Measurements from ENCODE around the gene GRK3.
"Not testable (repeated sequence)": the region's sequence is repeated elsewhere in the genome, so short reads cannot be mapped to it uniquely, and the experiment has no call there.

The GRK3 gene

DNA sequence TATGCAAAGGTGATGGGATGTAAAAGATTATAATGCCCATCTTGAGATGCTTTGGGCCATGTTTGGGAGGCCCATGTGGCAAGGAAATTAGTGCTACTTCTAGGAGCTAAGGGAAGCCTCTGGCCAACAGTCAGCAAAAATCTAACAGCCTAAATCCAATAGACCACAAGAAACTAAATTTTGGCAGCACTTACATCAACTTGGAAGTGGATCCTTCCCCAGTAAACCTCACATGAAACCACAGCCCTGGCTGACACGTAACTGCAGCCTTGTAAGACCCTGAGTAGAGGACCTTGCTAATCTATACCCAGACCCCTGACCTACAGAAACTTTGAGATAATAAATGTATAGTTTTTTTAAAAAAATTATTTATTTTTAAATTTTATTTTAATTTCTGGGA, 13.1 kb upstream of the GRK3 start:
- Histone ChIP-seq H3K4me1 (ENCODE audit: control insufficient read depth in 1 of 2, insufficient read depth in 2 of 2, low read length in 2 of 2) (no peaks in the 10 kb centered on the region), H3K9ac (ENCODE audit: low read depth in 1 of 2, low read length in 2 of 2) (no peak overlapping the region), H3K27me3 (ENCODE audit: control insufficient read depth in 1 of 2, insufficient read depth in 2 of 2, low read length in 2 of 2) (no peaks in the 10 kb centered on the region), H3K4me3 (ENCODE audit: low read depth in 1 of 2, low read length in 2 of 2) (no peak overlapping the region), H3K36me3 (ENCODE audit: control insufficient read depth in 1 of 2, insufficient read depth in 2 of 2, low read length in 2 of 2) (no peaks in the 10 kb centered on the region), H3K9me3 (ENCODE audit: control insufficient read depth in 1 of 2, low read length in 2 of 2) (peaks cover 0 to 4% of the 10 kb centered on the region in 2 donors), H3K27ac (ENCODE audit: low read depth, low read length) (no peak overlapping the region)

GRCh38 chr22:25552405-25552804, 12.1 kb upstream of the GRK3 start:
- H3K9me3 ChIP-seq (ENCODE audit: control insufficient read depth in 1 of 2, low read length in 2 of 2); H3K4me1 ChIP-seq (ENCODE audit: control insufficient read depth in 1 of 2, insufficient read depth in 2 of 2, low read length in 2 of 2); H3K27me3 ChIP-seq (ENCODE audit: control insufficient read depth in 1 of 2, insufficient read depth in 2 of 2, low read length in 2 of 2); H3K36me3 ChIP-seq (ENCODE audit: control insufficient read depth in 1 of 2, insufficient read depth in 2 of 2, low read length in 2 of 2); H3K9ac ChIP-seq (ENCODE audit: low read depth in 1 of 2, low read length in 2 of 2); H3K27ac ChIP-seq (ENCODE audit: low read depth, low read length); H3K4me3 ChIP-seq (ENCODE audit: low read depth in 1 of 2, low read length in 2 of 2): not testable (repeated sequence)

- Histone ChIP-seq H3K4me1 (ENCODE audit: control insufficient read depth in 1 of 2, insufficient read depth in 2 of 2, low read length in 2 of 2) (no peaks in the 10 kb centered on the region), H3K27ac (ENCODE audit: low read depth, low read length) (no peak overlapping the region), H3K9ac (ENCODE audit: low read depth in 1 of 2, low read length in 2 of 2) (no peak overlapping the region), H3K27me3 (ENCODE audit: control insufficient read depth in 1 of 2, insufficient read depth in 2 of 2, low read length in 2 of 2) (no peaks in the 10 kb centered on the region), H3K9me3 (ENCODE audit: control insufficient read depth in 1 of 2, low read length in 2 of 2) (peaks cover 0 to 4% of the 10 kb centered on the region in 2 donors), H3K36me3 (ENCODE audit: control insufficient read depth in 1 of 2, insufficient read depth in 2 of 2, low read length in 2 of 2) (no peaks in the 10 kb centered on the region), H3K4me3 (ENCODE audit: low read depth in 1 of 2, low read length in 2 of 2) (no peak overlapping the region)
These were observed 11.3 kb upstream of the GRK3 start for GRCh38 chr22:25553131-25553530.

GRCh38 chr22:25554238-25554671, 10.2 kb upstream of the GRK3 start:
- no peaks in the 10 kb centered on the region for H3K4me1 ChIP-seq (ENCODE audit: control insufficient read depth in 1 of 2, insufficient read depth in 2 of 2, low read length in 2 of 2)
- H3K9me3 ChIP-seq (ENCODE audit: control insufficient read depth in 1 of 2, low read length in 2 of 2), result peaks cover 0 to 4% of the 10 kb centered on the region in 2 donors
- no peaks in the 10 kb centered on the region for H3K27me3 ChIP-seq (ENCODE audit: control insufficient read depth in 1 of 2, insufficient read depth in 2 of 2, low read length in 2 of 2)
- H3K9ac ChIP-seq (ENCODE audit: low read depth in 1 of 2, low read length in 2 of 2), result no peak overlapping the region
- no peaks in the 10 kb centered on the region for H3K36me3 ChIP-seq (ENCODE audit: control insufficient read depth in 1 of 2, insufficient read depth in 2 of 2, low read length in 2 of 2)
- no peak overlapping the region for H3K4me3 ChIP-seq (ENCODE audit: low read depth in 1 of 2, low read length in 2 of 2)
- H3K27ac ChIP-seq (ENCODE audit: low read depth, low read length), result no peak overlapping the region

DNA sequence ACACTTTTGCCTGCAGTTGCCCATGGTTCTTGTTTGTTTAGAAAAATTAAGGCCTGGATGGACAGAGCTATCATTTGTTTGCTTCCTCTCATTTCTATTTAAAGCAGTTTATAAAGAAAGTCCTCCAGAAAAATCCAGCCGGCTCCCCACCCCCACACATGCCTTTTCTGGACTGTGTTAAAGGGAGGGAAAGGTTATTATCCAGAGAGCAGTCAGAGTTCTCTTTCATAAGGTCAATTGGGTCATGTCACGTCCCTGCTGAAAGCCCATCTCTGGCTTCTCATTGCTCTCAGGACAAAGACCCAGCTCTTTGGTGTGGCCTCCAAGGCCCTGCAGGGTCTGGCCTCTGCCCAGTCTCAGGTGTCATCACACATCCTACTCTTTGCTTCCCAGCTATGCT, 9.8 kb upstream of the GRK3 start:
- Histone ChIP-seq H3K27ac (ENCODE audit: low read depth, low read length) (no peak overlapping the region), H3K36me3 (ENCODE audit: control insufficient read depth in 1 of 2, insufficient read depth in 2 of 2, low read length in 2 of 2) (no peaks in the 10 kb centered on the region), H3K9me3 (ENCODE audit: control insufficient read depth in 1 of 2, low read length in 2 of 2) (peaks cover 0 to 4% of the 10 kb centered on the region in 2 donors), H3K4me3 (ENCODE audit: low read depth in 1 of 2, low read length in 2 of 2) (no peak overlapping the region), H3K4me1 (ENCODE audit: control insufficient read depth in 1 of 2, insufficient read depth in 2 of 2, low read length in 2 of 2) (no peaks in the 10 kb centered on the region), H3K27me3 (ENCODE audit: control insufficient read depth in 1 of 2, insufficient read depth in 2 of 2, low read length in 2 of 2) (no peaks in the 10 kb centered on the region), H3K9ac (ENCODE audit: low read depth in 1 of 2, low read length in 2 of 2) (no peak overlapping the region)

GRCh38 chr22:25555586-25555985, 8.9 kb upstream of the GRK3 start:
- H3K36me3 ChIP-seq (ENCODE audit: control insufficient read depth in 1 of 2, insufficient read depth in 2 of 2, low read length in 2 of 2), result no peaks in the 10 kb centered on the region
- peaks cover 0 to 4% of the 10 kb centered on the region in 2 donors for H3K9me3 ChIP-seq (ENCODE audit: control insufficient read depth in 1 of 2, low read length in 2 of 2)
- no peaks in the 10 kb centered on the region for H3K4me1 ChIP-seq (ENCODE audit: control insufficient read depth in 1 of 2, insufficient read depth in 2 of 2, low read length in 2 of 2)
- H3K27me3 ChIP-seq (ENCODE audit: control insufficient read depth in 1 of 2, insufficient read depth in 2 of 2, low read length in 2 of 2), result no peaks in the 10 kb centered on the region
- H3K9ac ChIP-seq (ENCODE audit: low read depth in 1 of 2, low read length in 2 of 2), result no peak overlapping the region
- no peak overlapping the region for H3K4me3 ChIP-seq (ENCODE audit: low read depth in 1 of 2, low read length in 2 of 2)
- H3K27ac ChIP-seq (ENCODE audit: low read depth, low read length), result no peak overlapping the region

GRCh38 chr22:25557218-25557617, 7.3 kb upstream of the GRK3 start:
- Histone ChIP-seq H3K27me3 (ENCODE audit: control insufficient read depth in 1 of 2, insufficient read depth in 2 of 2, low read length in 2 of 2) (no peaks in the 10 kb centered on the region), H3K4me1 (ENCODE audit: control insufficient read depth in 1 of 2, insufficient read depth in 2 of 2, low read length in 2 of 2) (no peaks in the 10 kb centered on the region), H3K9ac (ENCODE audit: low read depth in 1 of 2, low read length in 2 of 2) (no peak overlapping the region), H3K36me3 (ENCODE audit: control insufficient read depth in 1 of 2, insufficient read depth in 2 of 2, low read length in 2 of 2) (no peaks in the 10 kb centered on the region), H3K4me3 (ENCODE audit: low read depth in 1 of 2, low read length in 2 of 2) (no peak overlapping the region), H3K27ac (ENCODE audit: low read depth, low read length) (no peak overlapping the region), H3K9me3 (ENCODE audit: control insufficient read depth in 1 of 2, low read length in 2 of 2) (no peaks in the 10 kb centered on the region)

- Histone ChIP-seq H3K27me3 (ENCODE audit: control insufficient read depth in 1 of 2, insufficient read depth in 2 of 2, low read length in 2 of 2) (no peaks in the 10 kb centered on the region), H3K27ac (ENCODE audit: low read depth, low read length) (no peak overlapping the region), H3K9me3 (ENCODE audit: control insufficient read depth in 1 of 2, low read length in 2 of 2) (no peaks in the 10 kb centered on the region), H3K4me1 (ENCODE audit: control insufficient read depth in 1 of 2, insufficient read depth in 2 of 2, low read length in 2 of 2) (no peaks in the 10 kb centered on the region), H3K4me3 (ENCODE audit: low read depth in 1 of 2, low read length in 2 of 2) (no peak overlapping the region), H3K36me3 (ENCODE audit: control insufficient read depth in 1 of 2, insufficient read depth in 2 of 2, low read length in 2 of 2) (no peaks in the 10 kb centered on the region), H3K9ac (ENCODE audit: low read depth in 1 of 2, low read length in 2 of 2) (no peak overlapping the region)
These were observed 6.1 kb upstream of the GRK3 start for GRCh38 chr22:25558341-25558740.

DNA sequence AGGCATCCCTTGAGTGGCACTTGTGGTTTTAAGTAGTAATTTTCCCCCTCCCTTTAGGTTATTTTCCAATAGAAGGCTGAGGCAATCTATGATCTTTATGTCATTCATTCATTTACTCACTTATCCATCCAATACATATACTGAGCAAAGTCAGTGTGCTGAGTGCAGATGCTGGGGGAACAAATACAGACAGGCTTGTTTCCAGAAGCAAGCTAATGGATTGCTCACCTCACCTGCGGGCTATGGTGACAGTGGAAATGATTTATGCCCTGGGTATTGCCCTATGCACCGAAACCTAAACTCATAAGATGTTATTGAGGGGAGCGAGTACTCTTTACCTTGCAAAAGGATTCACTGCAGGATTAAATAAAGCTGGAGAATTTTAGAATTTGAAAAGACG, 4.6 kb upstream of the GRK3 start:
- not testable (repeated sequence) for H3K36me3 ChIP-seq (ENCODE audit: control insufficient read depth in 1 of 2, insufficient read depth in 2 of 2, low read length in 2 of 2); H3K4me1 ChIP-seq (ENCODE audit: control insufficient read depth in 1 of 2, insufficient read depth in 2 of 2, low read length in 2 of 2); H3K9ac ChIP-seq (ENCODE audit: low read depth in 1 of 2, low read length in 2 of 2); H3K4me3 ChIP-seq (ENCODE audit: low read depth in 1 of 2, low read length in 2 of 2); H3K27ac ChIP-seq (ENCODE audit: low read depth, low read length); H3K27me3 ChIP-seq (ENCODE audit: control insufficient read depth in 1 of 2, insufficient read depth in 2 of 2, low read length in 2 of 2); H3K9me3 ChIP-seq (ENCODE audit: control insufficient read depth in 1 of 2, low read length in 2 of 2)

- not testable (repeated sequence) for H3K36me3 ChIP-seq (ENCODE audit: control insufficient read depth in 1 of 2, insufficient read depth in 2 of 2, low read length in 2 of 2); H3K4me3 ChIP-seq (ENCODE audit: low read depth in 1 of 2, low read length in 2 of 2); H3K9me3 ChIP-seq (ENCODE audit: control insufficient read depth in 1 of 2, low read length in 2 of 2); H3K27ac ChIP-seq (ENCODE audit: low read depth, low read length); H3K9ac ChIP-seq (ENCODE audit: low read depth in 1 of 2, low read length in 2 of 2); H3K27me3 ChIP-seq (ENCODE audit: control insufficient read depth in 1 of 2, insufficient read depth in 2 of 2, low read length in 2 of 2)
- peaks cover 8 to 13% of the 10 kb centered on the region in 2 donors for H3K4me1 ChIP-seq (ENCODE audit: control insufficient read depth in 1 of 2, insufficient read depth in 2 of 2, low read length in 2 of 2)
These were observed 3.3 kb upstream of the GRK3 start for GRCh38 chr22:25561182-25561581.

GRCh38 chr22:25561927-25562326, 2.5 kb upstream of the GRK3 start:
- not testable (repeated sequence) for H3K9me3 ChIP-seq (ENCODE audit: control insufficient read depth in 1 of 2, low read length in 2 of 2); H3K4me3 ChIP-seq (ENCODE audit: low read depth in 1 of 2, low read length in 2 of 2); H3K36me3 ChIP-seq (ENCODE audit: control insufficient read depth in 1 of 2, insufficient read depth in 2 of 2, low read length in 2 of 2); H3K27ac ChIP-seq (ENCODE audit: low read depth, low read length); H3K27me3 ChIP-seq (ENCODE audit: control insufficient read depth in 1 of 2, insufficient read depth in 2 of 2, low read length in 2 of 2); H3K9ac ChIP-seq (ENCODE audit: low read depth in 1 of 2, low read length in 2 of 2)
- peaks cover 8 to 13% of the 10 kb centered on the region in 2 donors for H3K4me1 ChIP-seq (ENCODE audit: control insufficient read depth in 1 of 2, insufficient read depth in 2 of 2, low read length in 2 of 2)
